K562 (cell line): ENCODE data around the gene RPTOR. TPM values are rescaled to one million over a fixed set of nuclear protein-coding genes. Genes with fewer than 3 reads are reported as not detected.

Experiments
- ATAC-seq: fragments of 200-7000 bp; cut with Tn5 transposase; 3 replicates; pipeline ENCODE4 v1.9.1; 2020; ENCODE audit warnings: moderate library complexity
- BruUV-seq: library from RNA; stranded (reverse); fragments of 400-500 nt; replicated peaks from 2 replicates; lab custom pipeline; 2021; lab: Mats Ljungman, UMichigan
- CTCF ChIA-PET: fragments of 300-600 bp; formaldehyde crosslinking; extraction: SDS; loops from one replicate; lab custom pipeline; 2021; ENCODE audit warnings: low intra/inter-chr PET ratio; lab: Yijun Ruan, JAX
- POLR2A ChIA-PET: fragments of 300-600, 350-650 bp; sonication (Branson Sonifier 250); formaldehyde crosslinking; extraction: SDS; loops from one replicate; lab custom pipeline; 2021; ENCODE audit warnings: antibody characterized with exemption, inconsistent platforms; lab: Yijun Ruan, JAX
- DNase-seq, 4 experiments: peaks; one replicate each; pipeline versions ENCODE4 v3.0.0 to v3.0.0-alpha.2; 2011 to 2018; ENCODE audit warnings: low spot score in 3 of 4, mixed read lengths in 3 of 4; ENCODE audit errors: extremely low read depth in 1 of 4
- FAIRE-seq: peaks from 2 replicates; lab custom pipeline; 2011; peaks lifted over from hg19 to GRCh38; lab: Jason Lieb, UNC
- H2AFZ ChIP-seq: 2 replicates; pipeline ENCODE4 v1.6.0; 2011; ENCODE audit warnings: low read depth, low read length, control low read depth, inconsistent platforms
- H3K27ac ChIP-seq: fragments of 200-600 bp; 3 replicates; pipeline ENCODE4 v1.8.0; 2011; ENCODE audit warnings: low read depth, mild to moderate bottlenecking, control low read depth, inconsistent platforms, low read length, moderate library complexity, mixed read lengths; ENCODE audit errors: extremely low read depth
- H3K27me3 ChIP-seq, 2 experiments: fragments of 300-600 bp in 1 of 2; 2 replicates in 1 of 2; 3 replicates in 1 of 2; pipeline versions ENCODE4 v1.6.0 to v1.8.0; 2011; ENCODE audit warnings: inconsistent platforms in 2 of 2, low read length in 2 of 2, mild to moderate bottlenecking in 1 of 2, mixed read lengths in 1 of 2, moderate library complexity in 1 of 2; ENCODE audit not compliant: control insufficient read depth in 2 of 2, insufficient read depth in 2 of 2
- H3K36me3 ChIP-seq: fragments of 300-600 bp; 3 replicates; pipeline ENCODE4 v1.8.0; 2011; ENCODE audit warnings: mild to moderate bottlenecking, low read length, inconsistent platforms; ENCODE audit not compliant: control insufficient read depth, insufficient read depth
- H3K4me1 ChIP-seq, 2 experiments: fragments of 200-600 bp in 1 of 2; replicated peaks in 1 of 2; 2 replicates in 1 of 2; 3 replicates in 1 of 2; pipeline versions ENCODE4 v1.5.1 to v1.8.0; 2011; ENCODE audit warnings: inconsistent platforms in 2 of 2, low read length in 2 of 2, mild to moderate bottlenecking in 1 of 2, mixed read lengths in 1 of 2, moderate library complexity in 1 of 2; ENCODE audit not compliant: control insufficient read depth in 2 of 2, insufficient read depth in 2 of 2
- H3K4me2 ChIP-seq: 2 replicates; pipeline ENCODE4 v1.6.1; 2011; ENCODE audit warnings: low read length, control low read depth, inconsistent platforms, mixed read lengths; ENCODE audit not compliant: insufficient read depth
- H3K4me3 ChIP-seq: fragments of 200-600 bp; sonication (generic), shearing (Covaris generic); 2 replicates; pipeline ENCODE4 v1.5.1; 2016; ENCODE audit warnings: control low read depth, inconsistent platforms
- H3K79me2 ChIP-seq: fragments of 200-600 bp; 3 replicates; pipeline ENCODE4 v1.8.0; 2011; ENCODE audit warnings: low read length, inconsistent platforms; ENCODE audit not compliant: control insufficient read depth, insufficient read depth
- H3K9ac ChIP-seq, 2 experiments: 2 replicates each; pipeline versions ENCODE4 v1.6.0 to v1.6.1; 2011; ENCODE audit warnings: low read depth in 2 of 2, low read length in 2 of 2, control low read depth in 1 of 2, inconsistent platforms in 1 of 2, mild to moderate bottlenecking in 1 of 2, mixed read lengths in 1 of 2; ENCODE audit not compliant: insufficient read depth in 1 of 2
- H3K9me1 ChIP-seq: one replicate; pipeline ENCODE4 v1.6.0; 2011; ENCODE audit warnings: inconsistent platforms, mild to moderate bottlenecking, low read length, moderate library complexity; ENCODE audit not compliant: control insufficient read depth, insufficient read depth
- H3K9me3 ChIP-seq: replicated peaks from 2 replicates; pipeline ENCODE4 v1.5.1; 2011; ENCODE audit warnings: low read depth, low read length, inconsistent platforms; ENCODE audit not compliant: control insufficient read depth, insufficient read depth
- H4K20me1 ChIP-seq: replicated peaks from 2 replicates; pipeline ENCODE4 v1.6.1; 2011; ENCODE audit warnings: low read length, inconsistent platforms, mixed read lengths; ENCODE audit not compliant: control insufficient read depth, insufficient read depth
- ARNT ChIP-seq, 2 experiments: fragments of 450-650 bp; IDR thresholded peaks; 2 replicates each; pipeline ENCODE4 v1.6.1; 2016; ENCODE audit warnings: mild to moderate bottlenecking in 1 of 2
- EHMT2 ChIP-seq: fragments of 450-650 bp; IDR thresholded peaks from 2 replicates; pipeline ENCODE4 v1.6.1; 2018; ENCODE audit warnings: antibody characterized with exemption
- FOXK2 ChIP-seq, 2 experiments: fragments of 450-650 bp; IDR thresholded peaks in 1 of 2; conservative IDR thresholded peaks in 1 of 2; 2 replicates each; pipeline ENCODE4 v1.6.1; 2016; ENCODE audit warnings: low read depth in 2 of 2, mild to moderate bottlenecking in 1 of 2
- HDAC3 ChIP-seq: fragments of 450-650 bp; IDR thresholded peaks from 2 replicates; pipeline ENCODE4 v1.6.1; 2018; ENCODE audit warnings: borderline replicate concordance, mild to moderate bottlenecking, moderate library complexity; ENCODE audit not compliant: partially characterized antibody
- JUN ChIP-seq, 2 experiments: sonication (generic) in 1 of 2; formaldehyde crosslinking in 1 of 2; IDR thresholded peaks; 2 replicates each; pipeline versions ENCODE4 v1.6.1 to v1.8.0; 2012 to 2022; ENCODE audit warnings: borderline replicate concordance in 2 of 2, mild to moderate bottlenecking in 2 of 2, improper control_type of control experiment in 1 of 2, low read depth in 1 of 2, low read length in 1 of 2, missing genetic modification reagents in 1 of 2
- POLR2AphosphoS5 ChIP-seq: IDR thresholded peaks from 2 replicates; pipeline ENCODE4 v1.6.1; 2011; ENCODE audit warnings: mild to moderate bottlenecking, low read depth, low read length, moderate library complexity; ENCODE audit not compliant: control insufficient read depth, insufficient read depth
- RB1 ChIP-seq: fragments of 450-650 bp; IDR thresholded peaks from 2 replicates; pipeline ENCODE4 v1.6.1; 2017; ENCODE audit warnings: low read depth, mild to moderate bottlenecking
- SMARCE1 ChIP-seq: fragments of 450-650 bp; IDR thresholded peaks from 2 replicates; pipeline ENCODE4 v1.7.1; 2016; ENCODE audit warnings: mild to moderate bottlenecking
- ZFP1 ChIP-seq: fragments of 450-650 bp; formaldehyde crosslinking; IDR thresholded peaks from 2 replicates; pipeline ENCODE4 v1.4.0; 2020; ENCODE audit warnings: mild to moderate bottlenecking, mixed read lengths
- ZNF224 ChIP-seq: sonication (generic); formaldehyde crosslinking; IDR thresholded peaks from 2 replicates; pipeline ENCODE4 v1.8.0; 2022; ENCODE audit warnings: mild to moderate bottlenecking, missing genetic modification reagents
- ZNF239 ChIP-seq: fragments of 250-450 bp; sonication (Bioruptor Pico); IDR thresholded peaks from 2 replicates; pipeline ENCODE4 v1.4.0; 2020; ENCODE audit warnings: mild to moderate bottlenecking
- ZNF280B ChIP-seq: fragments of 250-450 bp; sonication (Bioruptor Pico); IDR thresholded peaks from 2 replicates; pipeline ENCODE4 v1.5.1; 2021; ENCODE audit warnings: mild to moderate bottlenecking
- ZNF395 ChIP-seq: fragments of 200-800 bp; sonication (Bioruptor generic); IDR thresholded peaks from 2 replicates; pipeline ENCODE4 v1.6.1; 2017; ENCODE audit warnings: missing genetic modification characterization, missing compliant biosample characterization
- WGBS: fragments of 100-300 bp; shearing (Covaris generic); methylation state at CpG from one replicate; pipeline ENCODE4 v1.1.6; 2016; ENCODE audit warnings: low coverage, mixed read lengths; ENCODE audit not compliant: insufficient coverage; ENCODE audit errors: missing lambda C conversion rate; 5-methylcytosine and 5-hydroxymethylcytosine counted together
- in situ Hi-C: fragments of 300-500 bp; cut with MboI; formaldehyde crosslinking; loops from 4 replicates; pipeline ENCODE4 v1.15.0; 2018; ENCODE audit warnings: inconsistent platforms, mixed read lengths
- intact Hi-C: fragments of 100-400 bp; cut with micrococcal nuclease; formaldehyde crosslinking; loops from 2 replicates; pipeline ENCODE4 v1.14.2; 2022
- polyA plus RNA-seq, 8 experiments: library from polyadenylated mRNA; depleted of rRNA in 4 of 8; stranded (reverse) in 5 of 8; unstranded in 3 of 8; fragments of >200 nt; fragmentation: Nextera tagmentation in 2 of 8; fragmentation: Illumina TruSeq in 1 of 8; extraction: Ambion mirVana in 2 of 8; extraction: Trizol in 1 of 8; gene quantifications; 2 replicates each; pipeline versions ENCODE4 v1.2.1 to v1.2.3, GENCODE V29; 2011 to 2014; ENCODE audit warnings: inconsistent platforms in 1 of 8, missing spikeins in 1 of 8
- total RNA-seq, 7 experiments: library from RNA; depleted of rRNA in 6 of 7; stranded (reverse); fragments of >200 nt in 6 of 7; fragmentation: Illumina TruSeq in 2 of 7; extraction: Trizol in 2 of 7; gene quantifications; 2 replicates each; pipeline versions ENCODE4 v1.2.1 to v1.2.3, GENCODE V29; 2011 to 2021; ENCODE audit warnings: low replicate concordance in 1 of 7
- TF ChIP-seq, protein P1 (sequence below): sonication (generic); formaldehyde crosslinking; IDR thresholded peaks from 2 replicates; pipeline ENCODE4 v1.8.1; 2022; ENCODE audit warnings: missing genetic modification reagents
- TF ChIP-seq, protein P2 (sequence below), 2 experiments: IDR thresholded peaks; 2 replicates each; pipeline ENCODE4 v1.6.1; 2011; ENCODE audit warnings: borderline replicate concordance in 1 of 2, control low read depth in 1 of 2, low read depth in 1 of 2, low read length in 1 of 2, mild to moderate bottlenecking in 1 of 2, mixed read lengths in 1 of 2, moderate library complexity in 1 of 2; ENCODE audit not compliant: insufficient read depth in 1 of 2, insufficient read length in 1 of 2, poor library complexity in 1 of 2, severe bottlenecking in 1 of 2; ENCODE audit errors: extremely low read depth in 1 of 2

The RPTOR gene
- total and polyA plus RNA-seq, 9 of the 15 experiments (the other 6 are each of a cell fraction or from before 2014, with no cell fraction given), result 0.24 to 54.1 (median 10.2) TPM

- no peak overlapping the region for H3K27ac ChIP-seq
- H3K9me3 ChIP-seq, result no peaks in the 10 kb centered on the region
- peaks cover 0 to 17% of the 10 kb centered on the region in 2 experiments; a peak in 2 of 5 replicates for H3K4me1 ChIP-seq
- DNase-seq (no peak), ATAC-seq (no peak), FAIRE-seq (no peak)
- no peaks in the 10 kb centered on the region for H3K27me3 ChIP-seq
- ChIA-PET CTCF (no interaction called here), POLR2A (interaction anchor here (0.9 kb wide), 1 partner anchor 9 kb away, joined by 4 read pairs; no protein-coding TSS in a partner anchor)
- no peak overlapping the region for H3K4me2 ChIP-seq
- in situ Hi-C loops (no loop called here), intact Hi-C loops (no loop called here)
- no peak overlapping the region for H3K9ac ChIP-seq
- H3K9me1 ChIP-seq, result peaks cover 2% of the 10 kb centered on the region
- H3K4me3 ChIP-seq, result no peak overlapping the region
- no TSS peak for BruUV-seq
- 95% methylated on average over 17 of the region's 18 CpGs for WGBS
- no peaks in the 10 kb centered on the region for H3K79me2 ChIP-seq
- H4K20me1 ChIP-seq, result 0 out of 2 replicates have a peak, but pooled peaks cover 3% of the 10 kb centered on the region
- no peak overlapping the region for H2AFZ ChIP-seq
- H3K36me3 ChIP-seq, result peaks cover 36% of the 10 kb centered on the region; the same call in 2 of the 3 replicates
- TF ChIP-seq JUN (IDR thresholded peaks at IDR 0.05; ENCODE audit: borderline replicate concordance, low read depth, low read length) (no peak), JUN (CRISPR knock-in tag; IDR thresholded peaks at IDR 0.05; ENCODE audit: borderline replicate concordance) (no peak), ZFP1 (CRISPR knock-in tag) (no peak), ZNF395 (CRISPR knock-in tag) (no peak), ZNF280B (CRISPR knock-in tag) (no peak), POLR2AphosphoS5 (no peak), ZNF224 (no peak), EHMT2 (no peak), HDAC3 (no peak), ARNT (IDR thresholded peaks at IDR 0.05) (no peak), RB1 (no peak), ZNF239 (CRISPR knock-in tag) (no peak), SMARCE1 (no peak), FOXK2 (conservative IDR thresholded peaks at IDR 0.05 in 1 of 2, IDR thresholded peaks at IDR 0.05 in 1 of 2; ENCODE audit: low read depth in 2 of 2) (no peak)
- TF ChIP-seq, protein P1, sequence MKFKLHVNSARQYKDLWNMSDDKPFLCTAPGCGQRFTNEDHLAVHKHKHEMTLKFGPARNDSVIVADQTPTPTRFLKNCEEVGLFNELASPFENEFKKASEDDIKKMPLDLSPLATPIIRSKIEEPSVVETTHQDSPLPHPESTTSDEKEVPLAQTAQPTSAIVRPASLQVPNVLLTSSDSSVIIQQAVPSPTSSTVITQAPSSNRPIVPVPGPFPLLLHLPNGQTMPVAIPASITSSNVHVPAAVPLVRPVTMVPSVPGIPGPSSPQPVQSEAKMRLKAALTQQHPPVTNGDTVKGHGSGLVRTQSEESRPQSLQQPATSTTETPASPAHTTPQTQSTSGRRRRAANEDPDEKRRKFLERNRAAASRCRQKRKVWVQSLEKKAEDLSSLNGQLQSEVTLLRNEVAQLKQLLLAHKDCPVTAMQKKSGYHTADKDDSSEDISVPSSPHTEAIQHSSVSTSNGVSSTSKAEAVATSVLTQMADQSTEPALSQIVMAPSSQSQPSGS (CRISPR knock-in tag), result no peak
- TF ChIP-seq, protein P2, sequence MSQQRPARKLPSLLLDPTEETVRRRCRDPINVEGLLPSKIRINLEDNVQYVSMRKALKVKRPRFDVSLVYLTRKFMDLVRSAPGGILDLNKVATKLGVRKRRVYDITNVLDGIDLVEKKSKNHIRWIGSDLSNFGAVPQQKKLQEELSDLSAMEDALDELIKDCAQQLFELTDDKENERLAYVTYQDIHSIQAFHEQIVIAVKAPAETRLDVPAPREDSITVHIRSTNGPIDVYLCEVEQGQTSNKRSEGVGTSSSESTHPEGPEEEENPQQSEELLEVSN (IDR thresholded peaks at IDR 0.05; ENCODE audit: borderline replicate concordance in 1 of 2, extremely low read depth in 1 of 2, insufficient read depth in 1 of 2, insufficient read length in 1 of 2, low read depth in 1 of 2, low read length in 1 of 2, poor library complexity in 1 of 2, severe bottlenecking in 1 of 2), result no peak
Observed at GRCh38 chr17:80821546-80821945, 276.9 kb downstream of the RPTOR start.
